HEK293 (cell line): ENCODE measurements around the gene TSPAN1.
A peak's percentile ranks its signal among the peaks of the same experiment; 100 is the strongest.

Experiments used
- BCL11B ChIP-seq: fragments of 450-650 bp; formaldehyde crosslinking; IDR thresholded peaks from 2 replicates; pipeline ENCODE4 v1.5.1; 2016; ENCODE audit warnings: low read depth, missing biosample characterization, missing genetic modification characterization
- EGR2 ChIP-seq: fragments of 450-650 bp; formaldehyde crosslinking; IDR thresholded peaks from 2 replicates; pipeline ENCODE4 v1.5.1; 2016; ENCODE audit warnings: low read depth, missing biosample characterization, missing genetic modification characterization
- KLF8 ChIP-seq: fragments of 450-650 bp; formaldehyde crosslinking; IDR thresholded peaks from 2 replicates; pipeline ENCODE4 v1.5.1; 2016; ENCODE audit warnings: missing biosample characterization, missing genetic modification characterization
- SCRT1 ChIP-seq: fragments of 450-650 bp; formaldehyde crosslinking; IDR thresholded peaks from 2 replicates; pipeline ENCODE4 v1.5.1; 2016; ENCODE audit warnings: missing biosample characterization, missing genetic modification characterization, borderline replicate concordance
- YY1 ChIP-seq: fragments of 450-650 bp; formaldehyde crosslinking; IDR thresholded peaks from 2 replicates; pipeline ENCODE4 v1.5.1; 2018; ENCODE audit warnings: missing biosample characterization, missing genetic modification characterization
- ZBTB48 ChIP-seq: fragments of 450-650 bp; formaldehyde crosslinking; IDR thresholded peaks from 2 replicates; pipeline ENCODE4 v1.5.1; 2016; ENCODE audit warnings: missing biosample characterization, missing genetic modification characterization
- ZNF112 ChIP-seq: fragments of 450-650 bp; formaldehyde crosslinking; IDR thresholded peaks from 2 replicates; pipeline ENCODE4 v1.5.0; 2017; ENCODE audit warnings: missing biosample characterization, missing genetic modification characterization
- ZNF2 ChIP-seq: fragments of 450-650 bp; formaldehyde crosslinking; IDR thresholded peaks from 2 replicates; pipeline ENCODE4 v1.5.1; 2016; ENCODE audit warnings: missing biosample characterization, missing genetic modification characterization
- ZNF211 ChIP-seq: fragments of 450-650 bp; formaldehyde crosslinking; IDR thresholded peaks from 2 replicates; pipeline ENCODE4 v1.5.1; 2016; ENCODE audit warnings: low read depth, missing biosample characterization, missing genetic modification characterization
- ZNF248 ChIP-seq: fragments of 450-650 bp; formaldehyde crosslinking; IDR thresholded peaks from 2 replicates; pipeline ENCODE4 v1.5.1; 2017; ENCODE audit warnings: missing biosample characterization, missing genetic modification characterization
- ZNF341 ChIP-seq: fragments of 450-650 bp; formaldehyde crosslinking; IDR thresholded peaks from 2 replicates; pipeline ENCODE4; 2016; ENCODE audit warnings: low read depth, missing biosample characterization, missing genetic modification characterization
- ZNF426 ChIP-seq: fragments of 450-650 bp; formaldehyde crosslinking; IDR thresholded peaks from 2 replicates; pipeline ENCODE4 v1.5.1; 2017; ENCODE audit warnings: missing biosample characterization, missing genetic modification characterization, mild to moderate bottlenecking, inconsistent platforms, moderate library complexity
- ZNF433 ChIP-seq: fragments of 450-650 bp; formaldehyde crosslinking; IDR thresholded peaks from 2 replicates; pipeline ENCODE4 v1.5.1; 2016; ENCODE audit warnings: missing biosample characterization, missing genetic modification characterization, low read depth
- ZNF501 ChIP-seq: fragments of 450-650 bp; formaldehyde crosslinking; IDR thresholded peaks from 2 replicates; pipeline ENCODE4 v1.5.1; 2016; ENCODE audit warnings: missing biosample characterization, missing genetic modification characterization
- ZNF521 ChIP-seq: fragments of 450-650 bp; formaldehyde crosslinking; IDR thresholded peaks from 2 replicates; pipeline ENCODE4 v1.5.1; 2017; ENCODE audit warnings: missing biosample characterization, mild to moderate bottlenecking, missing genetic modification characterization
- ZNF548 ChIP-seq: fragments of 450-650 bp; formaldehyde crosslinking; IDR thresholded peaks from 2 replicates; pipeline ENCODE4 v1.5.1; 2016; ENCODE audit warnings: missing biosample characterization, missing genetic modification characterization
- ZNF560 ChIP-seq: fragments of 450-650 bp; formaldehyde crosslinking; IDR thresholded peaks from 2 replicates; pipeline ENCODE4 v1.5.1; 2017; ENCODE audit warnings: missing biosample characterization, missing genetic modification characterization, borderline replicate concordance
- ZNF585B ChIP-seq: fragments of 450-650 bp; formaldehyde crosslinking; IDR thresholded peaks from 2 replicates; pipeline ENCODE4 v1.5.1; 2016; ENCODE audit warnings: missing biosample characterization, missing genetic modification characterization
- ZNF596 ChIP-seq: fragments of 450-650 bp; IDR thresholded peaks from 2 replicates; pipeline ENCODE4 v1.5.0; 2018; ENCODE audit warnings: missing biosample characterization, mild to moderate bottlenecking, missing genetic modification characterization, moderate library complexity
- ZNF621 ChIP-seq: fragments of 450-650 bp; formaldehyde crosslinking; IDR thresholded peaks from 2 replicates; pipeline ENCODE4 v1.5.1; 2017; ENCODE audit warnings: missing biosample characterization, missing genetic modification characterization
- ZNF623 ChIP-seq: fragments of 450-650 bp; formaldehyde crosslinking; IDR thresholded peaks from 2 replicates; pipeline ENCODE4 v1.5.1; 2016; ENCODE audit warnings: missing biosample characterization, missing genetic modification characterization
- ZNF664 ChIP-seq: fragments of 450-650 bp; formaldehyde crosslinking; IDR thresholded peaks from 2 replicates; pipeline ENCODE4 v1.5.1; 2016; ENCODE audit warnings: missing biosample characterization, missing genetic modification characterization
- ZNF777 ChIP-seq: fragments of 450-650 bp; formaldehyde crosslinking; IDR thresholded peaks from 2 replicates; pipeline ENCODE4 v1.5.1; 2017; ENCODE audit warnings: missing biosample characterization, missing genetic modification characterization, borderline replicate concordance
- ZNF837 ChIP-seq: fragments of 450-650 bp; formaldehyde crosslinking; IDR thresholded peaks from 2 replicates; pipeline ENCODE4 v1.5.1; 2016; ENCODE audit warnings: missing biosample characterization, missing genetic modification characterization
- ZSCAN16 ChIP-seq: fragments of 450-650 bp; formaldehyde crosslinking; IDR thresholded peaks from 2 replicates; pipeline ENCODE4 v1.5.1; 2016; ENCODE audit warnings: missing biosample characterization, missing genetic modification characterization
- TF ChIP-seq, protein P1 (sequence below): fragments of 450-650 bp; formaldehyde crosslinking; IDR thresholded peaks from 2 replicates; pipeline ENCODE4 v1.5.1; 2016; ENCODE audit warnings: missing biosample characterization, missing genetic modification characterization
- TF ChIP-seq, protein P2 (sequence below): IDR thresholded peaks from 2 replicates; pipeline ENCODE4 v1.6.1; 2011; ENCODE audit warnings: mild to moderate bottlenecking, low read depth, low read length, borderline replicate concordance
- TF ChIP-seq, protein P3 (sequence below): fragments of 450-650 bp; IDR thresholded peaks from 2 replicates; pipeline ENCODE4 v1.5.1; 2018; ENCODE audit warnings: missing biosample characterization, missing genetic modification characterization
- TF ChIP-seq, protein P4 (sequence below): fragments of 450-650 bp; formaldehyde crosslinking; IDR thresholded peaks from 2 replicates; pipeline ENCODE4 v1.5.1; 2016; ENCODE audit warnings: missing biosample characterization, missing genetic modification characterization, borderline replicate concordance
- TF ChIP-seq, protein P5 (sequence below): fragments of 450-650 bp; formaldehyde crosslinking; IDR thresholded peaks from 2 replicates; pipeline ENCODE4 v1.5.1; 2016; ENCODE audit warnings: missing biosample characterization, missing genetic modification characterization
- TF ChIP-seq, protein P6 (sequence below): fragments of 450-650 bp; formaldehyde crosslinking; IDR thresholded peaks from 2 replicates; pipeline ENCODE4 v1.5.1; 2017; ENCODE audit warnings: missing biosample characterization, missing genetic modification characterization

TSPAN1 gene

DNA sequence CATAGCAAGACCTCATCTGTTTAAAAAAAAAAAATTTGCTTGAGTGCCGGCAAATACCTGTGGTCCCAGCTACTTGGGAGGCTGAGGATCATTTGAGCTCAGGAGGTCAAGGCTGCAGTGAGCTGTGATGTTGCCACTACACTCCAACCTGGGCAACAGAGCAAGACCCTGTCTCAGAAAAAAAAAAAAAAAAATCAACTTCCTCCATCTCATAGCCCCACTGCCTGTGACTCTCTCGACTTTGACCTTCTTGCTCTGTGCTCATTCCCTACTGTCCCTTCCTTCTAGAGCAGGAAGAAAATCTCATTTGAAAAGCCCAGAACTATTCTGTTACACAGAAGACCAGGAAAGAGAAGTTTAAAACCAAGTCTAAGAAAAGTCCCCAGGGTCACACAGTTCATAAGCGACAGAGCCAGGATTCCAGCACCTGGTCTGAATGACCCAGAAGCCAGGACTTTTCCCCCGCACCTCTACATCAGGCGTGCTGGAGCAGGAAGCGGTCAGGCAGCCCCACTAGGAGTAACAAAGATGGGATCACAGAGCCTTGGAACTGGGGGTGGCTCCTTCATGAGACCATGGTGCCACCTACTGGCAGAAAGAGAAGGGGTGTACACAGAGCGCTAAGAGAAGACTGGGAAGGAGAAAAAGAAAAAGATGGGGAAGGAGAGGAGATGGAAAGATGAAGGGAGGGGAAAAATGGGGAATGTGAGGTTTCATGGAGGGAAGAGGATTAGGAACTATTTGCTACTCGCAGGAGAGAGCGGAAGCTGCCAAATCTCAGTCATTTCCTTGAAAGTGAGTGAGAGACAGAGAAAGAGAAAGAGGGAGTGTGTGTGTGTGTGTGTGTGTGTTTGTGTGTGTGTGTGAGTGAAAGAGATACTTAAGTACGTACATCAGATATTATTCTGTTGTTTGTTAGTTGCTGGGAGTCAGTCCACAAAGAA is 4.5 kb downstream of the TSPAN1 start (continued):
- TF ChIP-seq, protein P1, sequence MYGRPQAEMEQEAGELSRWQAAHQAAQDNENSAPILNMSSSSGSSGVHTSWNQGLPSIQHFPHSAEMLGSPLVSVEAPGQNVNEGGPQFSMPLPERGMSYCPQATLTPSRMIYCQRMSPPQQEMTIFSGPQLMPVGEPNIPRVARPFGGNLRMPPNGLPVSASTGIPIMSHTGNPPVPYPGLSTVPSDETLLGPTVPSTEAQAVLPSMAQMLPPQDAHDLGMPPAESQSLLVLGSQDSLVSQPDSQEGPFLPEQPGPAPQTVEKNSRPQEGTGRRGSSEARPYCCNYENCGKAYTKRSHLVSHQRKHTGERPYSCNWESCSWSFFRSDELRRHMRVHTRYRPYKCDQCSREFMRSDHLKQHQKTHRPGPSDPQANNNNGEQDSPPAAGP (tag by site-specific recombination), result no peak
- TF ChIP-seq YY1 (tag by site-specific recombination) (no peak; the same call in 1 of the 2 replicates), ZNF777 (no peak), ZNF837 (tag by site-specific recombination) (no peak), SCRT1 (tag by site-specific recombination) (no peak), ZNF112 (no peak), ZSCAN16 (peak; percentile 97), ZNF501 (tag by site-specific recombination) (peak; percentile 78; the same call in 1 of the 2 replicates), ZBTB48 (tag by site-specific recombination) (no peak), KLF8 (tag by site-specific recombination) (peak; percentile 66; the same call in 1 of the 2 replicates), ZNF621 (tag by site-specific recombination) (no peak), ZNF341 (tag by site-specific recombination) (no peak), ZNF2 (peak; percentile 91), ZNF585B (tag by site-specific recombination) (no peak), ZNF211 (tag by site-specific recombination) (no peak), BCL11B (tag by site-specific recombination) (no peak), ZNF596 (tag by site-specific recombination) (no peak), ZNF248 (no peak), ZNF560 (no peak), ZNF623 (no peak), EGR2 (tag by site-specific recombination) (no peak), ZNF426 (tag by site-specific recombination) (no peak), ZNF548 (tag by site-specific recombination) (no peak), ZNF664 (tag by site-specific recombination) (no peak), ZNF433 (tag by site-specific recombination) (no peak), ZNF521 (tag by site-specific recombination) (no peak)
- TF ChIP-seq, protein P2, sequence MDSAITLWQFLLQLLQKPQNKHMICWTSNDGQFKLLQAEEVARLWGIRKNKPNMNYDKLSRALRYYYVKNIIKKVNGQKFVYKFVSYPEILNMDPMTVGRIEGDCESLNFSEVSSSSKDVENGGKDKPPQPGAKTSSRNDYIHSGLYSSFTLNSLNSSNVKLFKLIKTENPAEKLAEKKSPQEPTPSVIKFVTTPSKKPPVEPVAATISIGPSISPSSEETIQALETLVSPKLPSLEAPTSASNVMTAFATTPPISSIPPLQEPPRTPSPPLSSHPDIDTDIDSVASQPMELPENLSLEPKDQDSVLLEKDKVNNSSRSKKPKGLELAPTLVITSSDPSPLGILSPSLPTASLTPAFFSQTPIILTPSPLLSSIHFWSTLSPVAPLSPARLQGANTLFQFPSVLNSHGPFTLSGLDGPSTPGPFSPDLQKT, result no peak
- TF ChIP-seq, protein P3, sequence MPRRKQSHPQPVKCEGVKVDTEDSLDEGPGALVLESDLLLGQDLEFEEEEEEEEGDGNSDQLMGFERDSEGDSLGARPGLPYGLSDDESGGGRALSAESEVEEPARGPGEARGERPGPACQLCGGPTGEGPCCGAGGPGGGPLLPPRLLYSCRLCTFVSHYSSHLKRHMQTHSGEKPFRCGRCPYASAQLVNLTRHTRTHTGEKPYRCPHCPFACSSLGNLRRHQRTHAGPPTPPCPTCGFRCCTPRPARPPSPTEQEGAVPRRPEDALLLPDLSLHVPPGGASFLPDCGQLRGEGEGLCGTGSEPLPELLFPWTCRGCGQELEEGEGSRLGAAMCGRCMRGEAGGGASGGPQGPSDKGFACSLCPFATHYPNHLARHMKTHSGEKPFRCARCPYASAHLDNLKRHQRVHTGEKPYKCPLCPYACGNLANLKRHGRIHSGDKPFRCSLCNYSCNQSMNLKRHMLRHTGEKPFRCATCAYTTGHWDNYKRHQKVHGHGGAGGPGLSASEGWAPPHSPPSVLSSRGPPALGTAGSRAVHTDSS, result no peak
- TF ChIP-seq, protein P4, sequence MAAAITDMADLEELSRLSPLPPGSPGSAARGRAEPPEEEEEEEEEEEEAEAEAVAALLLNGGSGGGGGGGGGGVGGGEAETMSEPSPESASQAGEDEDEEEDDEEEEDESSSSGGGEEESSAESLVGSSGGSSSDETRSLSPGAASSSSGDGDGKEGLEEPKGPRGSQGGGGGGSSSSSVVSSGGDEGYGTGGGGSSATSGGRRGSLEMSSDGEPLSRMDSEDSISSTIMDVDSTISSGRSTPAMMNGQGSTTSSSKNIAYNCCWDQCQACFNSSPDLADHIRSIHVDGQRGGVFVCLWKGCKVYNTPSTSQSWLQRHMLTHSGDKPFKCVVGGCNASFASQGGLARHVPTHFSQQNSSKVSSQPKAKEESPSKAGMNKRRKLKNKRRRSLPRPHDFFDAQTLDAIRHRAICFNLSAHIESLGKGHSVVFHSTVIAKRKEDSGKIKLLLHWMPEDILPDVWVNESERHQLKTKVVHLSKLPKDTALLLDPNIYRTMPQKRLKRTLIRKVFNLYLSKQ (tag by site-specific recombination), result no peak
- TF ChIP-seq, protein P5, sequence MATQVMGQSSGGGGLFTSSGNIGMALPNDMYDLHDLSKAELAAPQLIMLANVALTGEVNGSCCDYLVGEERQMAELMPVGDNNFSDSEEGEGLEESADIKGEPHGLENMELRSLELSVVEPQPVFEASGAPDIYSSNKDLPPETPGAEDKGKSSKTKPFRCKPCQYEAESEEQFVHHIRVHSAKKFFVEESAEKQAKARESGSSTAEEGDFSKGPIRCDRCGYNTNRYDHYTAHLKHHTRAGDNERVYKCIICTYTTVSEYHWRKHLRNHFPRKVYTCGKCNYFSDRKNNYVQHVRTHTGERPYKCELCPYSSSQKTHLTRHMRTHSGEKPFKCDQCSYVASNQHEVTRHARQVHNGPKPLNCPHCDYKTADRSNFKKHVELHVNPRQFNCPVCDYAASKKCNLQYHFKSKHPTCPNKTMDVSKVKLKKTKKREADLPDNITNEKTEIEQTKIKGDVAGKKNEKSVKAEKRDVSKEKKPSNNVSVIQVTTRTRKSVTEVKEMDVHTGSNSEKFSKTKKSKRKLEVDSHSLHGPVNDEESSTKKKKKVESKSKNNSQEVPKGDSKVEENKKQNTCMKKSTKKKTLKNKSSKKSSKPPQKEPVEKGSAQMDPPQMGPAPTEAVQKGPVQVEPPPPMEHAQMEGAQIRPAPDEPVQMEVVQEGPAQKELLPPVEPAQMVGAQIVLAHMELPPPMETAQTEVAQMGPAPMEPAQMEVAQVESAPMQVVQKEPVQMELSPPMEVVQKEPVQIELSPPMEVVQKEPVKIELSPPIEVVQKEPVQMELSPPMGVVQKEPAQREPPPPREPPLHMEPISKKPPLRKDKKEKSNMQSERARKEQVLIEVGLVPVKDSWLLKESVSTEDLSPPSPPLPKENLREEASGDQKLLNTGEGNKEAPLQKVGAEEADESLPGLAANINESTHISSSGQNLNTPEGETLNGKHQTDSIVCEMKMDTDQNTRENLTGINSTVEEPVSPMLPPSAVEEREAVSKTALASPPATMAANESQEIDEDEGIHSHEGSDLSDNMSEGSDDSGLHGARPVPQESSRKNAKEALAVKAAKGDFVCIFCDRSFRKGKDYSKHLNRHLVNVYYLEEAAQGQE (tag by site-specific recombination), result no peak
- TF ChIP-seq, protein P6, sequence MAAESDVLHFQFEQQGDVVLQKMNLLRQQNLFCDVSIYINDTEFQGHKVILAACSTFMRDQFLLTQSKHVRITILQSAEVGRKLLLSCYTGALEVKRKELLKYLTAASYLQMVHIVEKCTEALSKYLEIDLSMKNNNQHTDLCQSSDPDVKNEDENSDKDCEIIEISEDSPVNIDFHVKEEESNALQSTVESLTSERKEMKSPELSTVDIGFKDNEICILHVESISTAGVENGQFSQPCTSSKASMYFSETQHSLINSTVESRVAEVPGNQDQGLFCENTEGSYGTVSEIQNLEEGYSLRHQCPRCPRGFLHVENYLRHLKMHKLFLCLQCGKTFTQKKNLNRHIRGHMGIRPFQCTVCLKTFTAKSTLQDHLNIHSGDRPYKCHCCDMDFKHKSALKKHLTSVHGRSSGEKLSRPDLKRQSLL (tag by site-specific recombination), result no peak
